CD4-positive, alpha-beta T cell (primary cell): Measurements from ENCODE around the gene SLC22A12. TPM values are rescaled to one million over a fixed set of nuclear protein-coding genes. Genes with fewer than 3 reads are reported as not detected.

ENCODE experiments used
- ATAC-seq: fragments of 200-7000 bp; cut with Tn5 transposase; one replicate; pipeline ENCODE4 v1.10.0; 2022; ENCODE audit warnings: mild to moderate bottlenecking; ENCODE audit not compliant: poor library complexity
- CTCF ChIA-PET: fragments of 350-600 bp; sonication (Branson Sonifier 250); formaldehyde crosslinking; loops from one replicate; lab custom pipeline; 2021; ENCODE audit warnings: antibody characterized with exemption, inconsistent platforms; lab: Charles Lee
- POLR2A ChIA-PET: fragments of 350-600 bp; sonication (Branson Sonifier 250); formaldehyde crosslinking; loops from one replicate; lab custom pipeline; 2021; ENCODE audit warnings: antibody characterized with exemption, inconsistent platforms; lab: Charles Lee
- DNase-seq, 14 experiments: peaks; one replicate each; pipeline ENCODE4 v3.0.0-alpha.2; 2013 to 2020; ENCODE audit warnings: mixed read lengths in 2 of 14
- H3K27ac ChIP-seq, 2 donors: one replicate each; pipeline versions ENCODE4 v1.5.1 to v1.7.0; 2013; ENCODE audit warnings: low read length in 2 of 2, low read depth in 1 of 2, mild to moderate bottlenecking in 1 of 2
- H3K27me3 ChIP-seq, 2 experiments: 1 replicate in 1 of 2; 2 replicates in 1 of 2; pipeline versions ENCODE4 v1.6.1 to v1.7.0; 2013; ENCODE audit warnings: low read length in 2 of 2, control low read depth in 1 of 2, mild to moderate bottlenecking in 1 of 2, moderate library complexity in 1 of 2; ENCODE audit not compliant: insufficient read depth in 2 of 2, control insufficient read depth in 1 of 2
- H3K36me3 ChIP-seq: one replicate; pipeline ENCODE4 v1.6.1; 2013; ENCODE audit warnings: low read length, control low read depth; ENCODE audit not compliant: insufficient read depth
- H3K4me1 ChIP-seq: one replicate; pipeline ENCODE4 v1.6.1; 2013; ENCODE audit warnings: low read length, control low read depth; ENCODE audit not compliant: insufficient read depth
- H3K4me3 ChIP-seq: one replicate; pipeline ENCODE4 v1.5.1; 2013; ENCODE audit warnings: mild to moderate bottlenecking, low read length, moderate library complexity
- H3K9me3 ChIP-seq, 2 experiments: 1 replicate in 1 of 2; 2 replicates in 1 of 2; pipeline versions ENCODE4 v1.6.1 to v1.7.0; 2013; ENCODE audit warnings: low read length in 2 of 2, mild to moderate bottlenecking in 2 of 2, control low read depth in 1 of 2, moderate library complexity in 1 of 2; ENCODE audit not compliant: control insufficient read depth in 1 of 2, insufficient read depth in 1 of 2
- H3K27ac Mint-ChIP-seq: one replicate; pipeline ENCODE4 v1.8.0; 2020; ENCODE audit warnings: mixed read lengths
- H3K27me3 Mint-ChIP-seq: one replicate; pipeline ENCODE4 v1.8.0; 2021; ENCODE audit warnings: mixed read lengths
- H3K36me3 Mint-ChIP-seq: one replicate; pipeline ENCODE4 v1.8.0; 2021; ENCODE audit warnings: low read depth, mixed read lengths
- H3K4me1 Mint-ChIP-seq: one replicate; pipeline ENCODE4 v1.8.0; 2021; ENCODE audit warnings: low read depth, mixed read lengths
- H3K4me3 Mint-ChIP-seq: one replicate; pipeline ENCODE4 v1.8.0; 2020; ENCODE audit warnings: mild to moderate bottlenecking, mixed read lengths
- H3K9me3 Mint-ChIP-seq: one replicate; pipeline ENCODE4 v1.8.0; 2020; ENCODE audit warnings: mixed read lengths
- CTCF ChIP-seq: fragments of 200-600 bp; IDR thresholded peaks from one replicate; pipeline ENCODE4 v1.8.0; 2022; ENCODE audit warnings: antibody characterized with exemption, mild to moderate bottlenecking
- intact Hi-C, 2 experiments: fragments of 100-400 bp; cut with DNase I in 1 of 2; cut with micrococcal nuclease in 1 of 2; formaldehyde crosslinking; loops; one replicate each; pipeline versions ENCODE4 v1.15.1 to v1.9.0; 2023 to 2025; cut with DNase I, micrococcal nuclease
- total RNA-seq, 174 experiments: library from RNA in 2 of 174; stranded (reverse) in 2 of 174; gene quantifications; one replicate each; pipeline ENCODE4 v1.2.3 and lab custom pipeline; 2021 to 2026

Gene SLC22A12
- total RNA-seq, 2 experiments from 2014 or later = not detected

- peaks cover 4% of the 10 kb centered on the region for H3K4me1 Mint-ChIP-seq
These were observed 37.6 kb downstream of the SLC22A12 start for GRCh38 chr11:64628596-64628995.

GRCh38 chr11:64629103-64629502 is 38.1 kb downstream of the SLC22A12 start:
- H3K4me1 ChIP-seq = peaks cover 8% of the 10 kb centered on the region
- H3K4me3 ChIP-seq = no peak overlapping the region
- H3K9me3 ChIP-seq = no peaks in the 10 kb centered on the region
- H3K27ac Mint-ChIP-seq = no peak overlapping the region
- POLR2A ChIA-PET = no interaction called here
- TF ChIP-seq CTCF = no peak
- CTCF ChIA-PET = no interaction called here
- intact Hi-C loops = no loop called here
- no peak overlapping the region for H3K27ac ChIP-seq
- H3K4me1 Mint-ChIP-seq = peaks cover 9% of the 10 kb centered on the region
- peaks cover 5% of the 10 kb centered on the region for H3K27me3 Mint-ChIP-seq
- no peaks in the 10 kb centered on the region for H3K36me3 Mint-ChIP-seq
- no peak overlapping the region for H3K4me3 Mint-ChIP-seq
- no peak for ATAC-seq
- H3K9me3 Mint-ChIP-seq = no peaks in the 10 kb centered on the region
- no peak for DNase-seq
- no peaks in the 10 kb centered on the region for H3K36me3 ChIP-seq
- H3K27me3 ChIP-seq = peaks cover 0 to 1% of the 10 kb centered on the region in 2 experiments

More at GRCh38 chr11:64628596-64628995, 37.6 kb downstream of the SLC22A12 start:
- ChIA-PET POLR2A (no interaction called here), CTCF (no interaction called here)
- Mint-ChIP-seq H3K4me3 (no peak overlapping the region), H3K36me3 (no peaks in the 10 kb centered on the region), H3K27me3 (peaks cover 3% of the 10 kb centered on the region), H3K9me3 (no peaks in the 10 kb centered on the region), H3K27ac (no peak overlapping the region)
- H3K9me3 ChIP-seq = no peaks in the 10 kb centered on the region
- H3K4me3 ChIP-seq = no peak overlapping the region
- peaks cover 3% of the 10 kb centered on the region for H3K4me1 ChIP-seq
- no peaks in the 10 kb centered on the region for H3K36me3 ChIP-seq
- no peaks in the 10 kb centered on the region for H3K27me3 ChIP-seq
- DNase-seq = no peak
- intact Hi-C loops = no loop called here
- TF ChIP-seq CTCF = no peak
- H3K27ac ChIP-seq = no peak overlapping the region
- ATAC-seq = no peak

- peaks cover 14% of the 10 kb centered on the region for H3K27me3 Mint-ChIP-seq
These were observed 39.0 kb downstream of the SLC22A12 start for GRCh38 chr11:64629796-64630562.

More at GRCh38 chr11:64629796-64630562, 39.0 kb downstream of the SLC22A12 start:
- intact Hi-C loops = no loop called here
- H3K4me1 Mint-ChIP-seq = peaks cover 16% of the 10 kb centered on the region
- Histone ChIP-seq H3K36me3 (no peaks in the 10 kb centered on the region), H3K27me3 (peaks cover 3 to 4% of the 10 kb centered on the region in 2 experiments), H3K4me3 (no peak overlapping the region), H3K27ac (no peak overlapping the region), H3K4me1 (peaks cover 8% of the 10 kb centered on the region), H3K9me3 (no peaks in the 10 kb centered on the region)
- no peak for ATAC-seq
- POLR2A ChIA-PET = no interaction called here
- no peaks in the 10 kb centered on the region for H3K9me3 Mint-ChIP-seq
- CTCF ChIA-PET = no interaction called here
- TF ChIP-seq CTCF = no peak
- H3K4me3 Mint-ChIP-seq = no peak overlapping the region
- DNase-seq = no peak
- H3K36me3 Mint-ChIP-seq = no peaks in the 10 kb centered on the region
- H3K27ac Mint-ChIP-seq = no peak overlapping the region
